GM12864 (cell line): ENCODE data around the gene TAS2R60.

ENCODE experiments used
- DNase-seq: peaks from one replicate; pipeline ENCODE4 v3.0.0-alpha.2; 2011; ENCODE audit warnings: low read depth
- H3K4me3 ChIP-seq: 2 replicates; pipeline ENCODE4 v1.5.1; 2011; ENCODE audit warnings: mild to moderate bottlenecking, low read depth, low read length, control low read depth
- TF ChIP-seq, protein P1 (sequence below): IDR thresholded peaks from 2 replicates; pipeline ENCODE4 v1.5.1; 2011; ENCODE audit warnings: low read depth, mild to moderate bottlenecking, moderate library complexity, low read length, control low read depth, inconsistent platforms; ENCODE audit errors: missing control alignments

TAS2R60 gene

DNA sequence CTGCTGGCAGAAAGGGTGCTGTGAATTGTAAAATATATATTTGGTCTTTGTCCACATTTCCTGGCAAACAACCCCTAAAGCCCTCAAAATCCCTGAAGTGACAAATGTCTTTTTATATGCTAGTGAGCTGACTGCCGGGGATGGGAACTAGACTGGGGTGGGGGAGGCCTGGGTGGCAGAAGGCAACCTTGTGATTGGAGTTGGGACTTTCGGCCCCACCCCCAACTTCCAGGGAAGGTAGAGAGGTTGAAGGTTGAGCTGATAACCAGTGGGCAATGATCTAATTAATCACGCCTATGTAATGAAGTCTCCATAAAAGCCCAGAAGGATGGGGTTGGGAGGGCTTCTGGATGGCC is 37.3 kb upstream of the TAS2R60 start:
- DNase-seq = no peak
- H3K4me3 ChIP-seq = no peak overlapping the region

GRCh38 chr7:143407287-143408251 is 35.7 kb upstream of the TAS2R60 start:
- no peak for DNase-seq
- no peak overlapping the region for H3K4me3 ChIP-seq
- TF ChIP-seq, protein P1, sequence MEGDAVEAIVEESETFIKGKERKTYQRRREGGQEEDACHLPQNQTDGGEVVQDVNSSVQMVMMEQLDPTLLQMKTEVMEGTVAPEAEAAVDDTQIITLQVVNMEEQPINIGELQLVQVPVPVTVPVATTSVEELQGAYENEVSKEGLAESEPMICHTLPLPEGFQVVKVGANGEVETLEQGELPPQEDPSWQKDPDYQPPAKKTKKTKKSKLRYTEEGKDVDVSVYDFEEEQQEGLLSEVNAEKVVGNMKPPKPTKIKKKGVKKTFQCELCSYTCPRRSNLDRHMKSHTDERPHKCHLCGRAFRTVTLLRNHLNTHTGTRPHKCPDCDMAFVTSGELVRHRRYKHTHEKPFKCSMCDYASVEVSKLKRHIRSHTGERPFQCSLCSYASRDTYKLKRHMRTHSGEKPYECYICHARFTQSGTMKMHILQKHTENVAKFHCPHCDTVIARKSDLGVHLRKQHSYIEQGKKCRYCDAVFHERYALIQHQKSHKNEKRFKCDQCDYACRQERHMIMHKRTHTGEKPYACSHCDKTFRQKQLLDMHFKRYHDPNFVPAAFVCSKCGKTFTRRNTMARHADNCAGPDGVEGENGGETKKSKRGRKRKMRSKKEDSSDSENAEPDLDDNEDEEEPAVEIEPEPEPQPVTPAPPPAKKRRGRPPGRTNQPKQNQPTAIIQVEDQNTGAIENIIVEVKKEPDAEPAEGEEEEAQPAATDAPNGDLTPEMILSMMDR = no peak

More for the DNA sequence above, 37.3 kb upstream of the TAS2R60 start:
- TF ChIP-seq, protein P1 = no peak

DNA sequence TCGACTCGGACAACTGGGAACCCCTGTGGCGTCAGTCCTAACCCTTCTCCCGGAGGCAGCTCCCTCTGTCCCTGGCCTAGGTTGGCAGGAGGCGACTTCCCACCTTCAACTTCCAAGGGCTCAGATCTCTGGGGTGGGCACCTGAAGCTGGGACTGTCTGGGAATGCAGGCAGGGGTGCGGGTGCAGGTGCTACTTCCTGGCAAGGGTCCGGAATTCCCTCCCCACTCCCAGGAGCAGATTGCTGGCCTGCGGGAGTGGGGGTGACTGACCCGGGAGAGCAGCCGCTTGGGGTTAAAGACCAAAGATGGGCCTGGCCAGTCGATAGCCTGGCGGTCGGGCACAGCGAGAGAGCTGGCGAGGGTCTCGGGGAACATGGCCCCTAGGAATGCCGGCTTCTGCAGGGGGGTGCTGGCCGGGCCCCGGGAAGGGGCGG is 35.0 kb upstream of the TAS2R60 start:
- no peak for DNase-seq
- TF ChIP-seq, protein P1 = no peak
- H3K4me3 ChIP-seq = no peak overlapping the region

- TF ChIP-seq, protein P1 = no peak
- no peak for DNase-seq
- no peak within 1 kb of the TSS for H3K4me3 ChIP-seq
Measured at GRCh38 chr7:143408686-143409561, 34.3 kb upstream of the TAS2R60 start, which contains the start of gene EPHA1. Gene EPHA1, minus strand, starts transcription at chr7:143408856. Its CDS starts 51 bp downstream, at chr7:143408805.

GRCh38 chr7:143410521-143411004 is 32.7 kb upstream of the TAS2R60 start:
- H3K4me3 ChIP-seq = no peak overlapping the region
- TF ChIP-seq, protein P1 = no peak
- DNase-seq = no peak

DNA sequence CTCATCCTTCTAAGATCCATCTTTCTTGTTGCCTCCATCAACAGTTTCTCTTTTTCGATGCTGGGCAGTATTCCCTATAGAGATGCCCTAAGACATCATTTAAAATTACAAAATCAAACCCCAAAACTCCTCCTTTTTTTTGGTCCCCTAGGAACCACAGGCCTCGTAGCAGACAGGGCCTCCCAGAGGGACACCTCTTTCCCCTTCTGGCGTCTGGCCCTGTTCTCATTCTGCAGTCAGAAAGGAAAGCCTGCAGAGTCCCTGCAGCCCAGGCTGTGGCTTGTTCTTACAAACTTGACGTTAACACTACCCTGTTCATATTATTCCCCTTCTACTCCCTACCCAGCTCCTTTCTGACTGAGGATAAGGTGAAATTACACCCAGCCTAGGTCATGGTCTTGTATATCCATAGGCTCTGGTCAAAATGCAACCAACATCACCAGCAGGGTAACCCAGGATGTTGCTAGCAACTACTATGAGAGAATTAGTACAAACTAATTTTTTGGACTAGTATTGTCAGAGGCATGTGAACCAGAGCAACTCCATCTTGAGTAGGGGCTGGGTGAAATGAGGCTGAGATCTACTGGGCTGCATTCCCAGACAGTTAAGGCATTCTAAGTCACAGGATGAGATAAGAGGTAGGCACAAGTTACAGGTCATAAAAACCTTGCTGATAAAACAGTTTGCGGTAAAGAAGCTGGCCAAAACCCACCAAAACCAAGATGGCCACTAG is 31.1 kb upstream of the TAS2R60 start:
- TF ChIP-seq, protein P1 = no peak
- DNase-seq = no peak
- H3K4me3 ChIP-seq = no peak overlapping the region
